CD4-positive, alpha-beta T cell treated with Interleukin-1 beta for 1 hour (primary cell): ENCODE results near the gene NUCKS1.
"Not testable (repeated sequence)": the region's sequence is repeated elsewhere in the genome, so short reads cannot be mapped to it uniquely, and the experiment has no call there.

ENCODE experiments used
- DNase-seq, 2 donors: peaks; one replicate each; pipeline ENCODE4 v3.0.0-alpha.2; 2020 to 2022

Gene NUCKS1

GRCh38 chr1:205729945-205730610, 19.9 kb downstream of the NUCKS1 start:
- no peak for DNase-seq

- no peak for DNase-seq
Observed at GRCh38 chr1:205726619-205727125, 23.3 kb downstream of the NUCKS1 start.

- DNase-seq, result no peak
Observed at GRCh38 chr1:205725514-205725913, 24.5 kb downstream of the NUCKS1 start.

GRCh38 chr1:205720740-205721139, 29.2 kb downstream of the NUCKS1 start:
- DNase-seq, result not testable (repeated sequence)

GRCh38 chr1:205719762-205720161, 30.2 kb downstream of the NUCKS1 start:
- DNase-seq, result no peak

GRCh38 chr1:205719015-205719414, 31.0 kb downstream of the NUCKS1 start:
- no peak for DNase-seq

- no peak for DNase-seq
Observed at GRCh38 chr1:205716371-205717132, 33.4 kb downstream of the NUCKS1 start.

- DNase-seq, result no peak
Observed at GRCh38 chr1:205715628-205716027, 34.4 kb downstream of the NUCKS1 start.

- DNase-seq, result no peak
Observed at GRCh38 chr1:205714906-205715246, 35.1 kb downstream of the NUCKS1 start.

- DNase-seq, result no peak
Observed at GRCh38 chr1:205714190-205714905, 35.6 kb downstream of the NUCKS1 start.

GRCh38 chr1:205711105-205712048, 38.6 kb downstream of the NUCKS1 start:
- peak; percentile 58 to 73 for DNase-seq

GRCh38 chr1:205710201-205711062, 39.5 kb downstream of the NUCKS1 start:
- no peak for DNase-seq

- no peak for DNase-seq
Observed at GRCh38 chr1:205709640-205710039, 40.3 kb downstream of the NUCKS1 start.

GRCh38 chr1:205709059-205709398, 41.0 kb downstream of the NUCKS1 start:
- no peak for DNase-seq

- DNase-seq, result no peak
Observed at GRCh38 chr1:205706601-205707502, 43.1 kb downstream of the NUCKS1 start.

- no peak for DNase-seq
Observed at GRCh38 chr1:205704903-205705302, 45.1 kb downstream of the NUCKS1 start.

GRCh38 chr1:205703072-205703471, 46.9 kb downstream of the NUCKS1 start:
- no peak for DNase-seq

GRCh38 chr1:205701891-205702290, 48.1 kb downstream of the NUCKS1 start:
- DNase-seq, result no peak

- no peak for DNase-seq
Observed at GRCh38 chr1:205701420-205701819, 48.6 kb downstream of the NUCKS1 start.

- DNase-seq, result no peak
Observed at GRCh38 chr1:205700865-205701401, 49.0 kb downstream of the NUCKS1 start.
